ENCODE results near the gene CDCA7L.

CDCA7L gene

DNA sequence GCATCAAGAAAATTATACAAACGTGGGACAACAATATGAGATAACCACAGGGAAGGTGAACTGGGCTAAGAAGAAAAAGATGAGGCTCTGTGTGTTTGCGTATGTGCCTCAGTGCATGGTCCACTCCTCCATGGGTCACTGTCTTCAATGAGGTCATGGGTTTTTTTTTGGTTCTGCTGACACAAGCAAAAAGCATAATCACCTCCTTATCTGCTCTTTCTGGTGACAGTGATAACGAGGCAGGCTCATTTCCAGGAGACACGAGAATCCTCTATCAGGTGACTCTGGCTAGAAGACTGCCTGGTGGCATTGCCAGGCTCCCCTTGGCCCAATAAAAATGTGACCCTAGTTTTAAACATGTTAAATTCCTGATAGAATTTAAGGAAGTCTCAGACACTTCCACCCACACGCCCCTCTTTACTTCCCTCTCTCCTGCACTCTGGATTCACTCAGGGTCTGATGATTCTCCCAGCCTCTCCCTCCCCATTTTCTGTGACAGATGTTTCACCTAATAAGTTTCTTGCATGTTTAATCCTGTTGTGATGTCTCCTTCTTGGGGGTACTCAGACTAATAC is 35.3 kb upstream of the CDCA7L start:
- CTCF ChIA-PET, result no interaction called here
- POLR2A ChIA-PET, result no interaction called here
- no peak for TF ChIP-seq ELF4 (IDR thresholded peaks at IDR 0.05)
- no peak for TF ChIP-seq SUZ12 (IDR thresholded peaks at IDR 0.05)
- TF ChIP-seq FOXM1 (IDR thresholded peaks at IDR 0.05; ENCODE audit: borderline replicate concordance), result no peak
- no peak for TF ChIP-seq NFRKB (IDR thresholded peaks at IDR 0.05)
- TF ChIP-seq PKNOX1 (IDR thresholded peaks at IDR 0.05), result no peak
- TF ChIP-seq BHLHE40 (IDR thresholded peaks at IDR 0.05; ENCODE audit: borderline replicate concordance), result no peak
- no peak for TF ChIP-seq L3MBTL2 (conservative IDR thresholded peaks at IDR 0.05)
- TF ChIP-seq FOXA1 (IDR thresholded peaks at IDR 0.05), result no peak
- TF ChIP-seq SP1 (IDR thresholded peaks at IDR 0.05), result no peak
- DNase-seq (ENCODE audit: extremely low spot score), result no peak

GRCh38 chr7:21972397-21972784 is 26.7 kb upstream of the CDCA7L start:
- DNase-seq (ENCODE audit: extremely low spot score), result no peak
- TF ChIP-seq SP1 (IDR thresholded peaks at IDR 0.05) (no peak), ELF4 (IDR thresholded peaks at IDR 0.05) (no peak), TARDBP (IDR thresholded peaks at IDR 0.05) (no peak), L3MBTL2 (conservative IDR thresholded peaks at IDR 0.05) (no peak), FOXA1 (IDR thresholded peaks at IDR 0.05) (no peak), HDGF (IDR thresholded peaks at IDR 0.05; ENCODE audit: borderline replicate concordance) (no peak), CTBP1 (IDR thresholded peaks at IDR 0.05; ENCODE audit: borderline replicate concordance) (no peak), NFRKB (IDR thresholded peaks at IDR 0.05) (no peak)
- ChIA-PET POLR2A (no interaction called here), CTCF (no interaction called here)

GRCh38 chr7:21971780-21972396 is 26.2 kb upstream of the CDCA7L start:
- ChIA-PET POLR2A (no interaction called here), CTCF (no interaction called here)
- TF ChIP-seq FOXK2 (IDR thresholded peaks at IDR 0.05) (no peak), SP1 (IDR thresholded peaks at IDR 0.05) (no peak), L3MBTL2 (conservative IDR thresholded peaks at IDR 0.05) (no peak), ARNT (IDR thresholded peaks at IDR 0.05) (no peak), BHLHE40 (IDR thresholded peaks at IDR 0.05; ENCODE audit: borderline replicate concordance) (no peak), FOXM1 (IDR thresholded peaks at IDR 0.05; ENCODE audit: borderline replicate concordance) (no peak), HDGF (IDR thresholded peaks at IDR 0.05; ENCODE audit: borderline replicate concordance) (no peak)

DNA sequence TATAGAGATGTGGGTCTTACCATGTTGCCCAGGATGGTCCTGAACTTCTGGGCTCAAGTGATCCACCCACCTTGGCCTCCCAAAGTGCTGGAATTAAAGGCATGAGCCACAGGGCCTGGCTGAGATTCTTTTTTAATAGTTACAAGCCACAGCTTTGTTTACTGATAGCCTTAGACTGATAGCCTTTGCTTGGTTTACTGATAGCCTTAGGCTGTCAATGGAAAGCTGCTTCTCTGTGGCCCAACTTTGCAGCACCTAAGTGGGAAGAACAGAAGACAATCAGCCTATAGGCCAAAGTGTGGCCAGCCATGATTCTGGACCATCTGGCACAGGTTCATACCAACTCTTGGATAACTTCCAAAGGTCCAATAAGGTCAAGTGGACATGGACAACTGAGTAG is 24.1 kb upstream of the CDCA7L start:
- ChIA-PET CTCF (no interaction called here), POLR2A (no interaction called here)
- no peak for TF ChIP-seq FOXK2 (IDR thresholded peaks at IDR 0.05)
- TF ChIP-seq LEF1 (IDR thresholded peaks at IDR 0.05; ENCODE audit: borderline replicate concordance), result no peak
- TF ChIP-seq SUZ12 (IDR thresholded peaks at IDR 0.05), result no peak
- no peak for TF ChIP-seq L3MBTL2 (conservative IDR thresholded peaks at IDR 0.05)
- no peak for TF ChIP-seq ARNT (IDR thresholded peaks at IDR 0.05)
- TF ChIP-seq PKNOX1 (IDR thresholded peaks at IDR 0.05), result no peak
- no peak for TF ChIP-seq TARDBP (IDR thresholded peaks at IDR 0.05)
- no peak for TF ChIP-seq CTBP1 (IDR thresholded peaks at IDR 0.05; ENCODE audit: borderline replicate concordance)
- no peak for TF ChIP-seq HDGF (IDR thresholded peaks at IDR 0.05; ENCODE audit: borderline replicate concordance)
- TF ChIP-seq ZNF384 (IDR thresholded peaks at IDR 0.05), result no peak
- no peak for DNase-seq (ENCODE audit: extremely low spot score)

More at GRCh38 chr7:21971780-21972396, 26.2 kb upstream of the CDCA7L start:
- no peak for DNase-seq (ENCODE audit: extremely low spot score)

GRCh38 chr7:21967598-21968003 is 21.9 kb upstream of the CDCA7L start:
- no peak for DNase-seq (ENCODE audit: extremely low spot score)
- POLR2A ChIA-PET, result no interaction called here
- TF ChIP-seq FOXK2 (IDR thresholded peaks at IDR 0.05) (no peak), TARDBP (IDR thresholded peaks at IDR 0.05) (no peak), ELF4 (IDR thresholded peaks at IDR 0.05) (no peak), SP1 (IDR thresholded peaks at IDR 0.05) (no peak), FOXA1 (IDR thresholded peaks at IDR 0.05) (no peak), BHLHE40 (IDR thresholded peaks at IDR 0.05; ENCODE audit: borderline replicate concordance) (no peak)
- CTCF ChIA-PET, result no interaction called here

GRCh38 chr7:21966271-21966670 is 20.6 kb upstream of the CDCA7L start:
- DNase-seq (ENCODE audit: extremely low spot score), result no peak
- TF ChIP-seq FOXA1 (IDR thresholded peaks at IDR 0.05) (no peak), PKNOX1 (IDR thresholded peaks at IDR 0.05) (no peak)
- ChIA-PET POLR2A (no interaction called here), CTCF (no interaction called here)

DNA sequence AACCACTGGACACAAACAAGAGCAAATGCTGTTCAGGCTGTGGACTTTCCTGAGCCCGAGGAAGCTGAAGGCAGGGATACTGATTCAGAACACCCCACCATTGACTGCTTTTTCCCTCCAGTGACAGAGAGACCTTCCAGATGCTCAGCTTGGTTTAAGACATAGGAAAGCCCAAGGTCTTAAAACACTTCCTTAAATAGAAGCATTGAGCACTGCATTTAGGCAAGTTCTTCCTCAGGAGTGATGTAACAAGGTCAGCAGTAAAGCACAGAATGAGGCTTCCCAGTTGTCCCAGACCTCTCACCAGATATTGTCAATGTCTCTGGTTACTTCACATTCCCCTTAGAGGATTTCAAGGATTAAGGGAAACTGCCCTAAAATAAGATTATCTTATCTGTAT is 19.6 kb upstream of the CDCA7L start:
- POLR2A ChIA-PET, result no interaction called here
- no peak for DNase-seq (ENCODE audit: extremely low spot score)
- TF ChIP-seq FOXK2 (IDR thresholded peaks at IDR 0.05) (no peak), ELF4 (IDR thresholded peaks at IDR 0.05) (no peak), BHLHE40 (IDR thresholded peaks at IDR 0.05; ENCODE audit: borderline replicate concordance) (no peak), CTBP1 (IDR thresholded peaks at IDR 0.05; ENCODE audit: borderline replicate concordance) (no peak), TARDBP (IDR thresholded peaks at IDR 0.05) (no peak), NFRKB (IDR thresholded peaks at IDR 0.05) (no peak), SUZ12 (IDR thresholded peaks at IDR 0.05) (no peak), FOXM1 (IDR thresholded peaks at IDR 0.05; ENCODE audit: borderline replicate concordance) (no peak), SP1 (IDR thresholded peaks at IDR 0.05) (no peak), FOXA1 (IDR thresholded peaks at IDR 0.05) (no peak), ZNF384 (IDR thresholded peaks at IDR 0.05) (no peak), L3MBTL2 (conservative IDR thresholded peaks at IDR 0.05) (no peak), ARNT (IDR thresholded peaks at IDR 0.05) (no peak), LEF1 (IDR thresholded peaks at IDR 0.05; ENCODE audit: borderline replicate concordance) (no peak), HDGF (IDR thresholded peaks at IDR 0.05; ENCODE audit: borderline replicate concordance) (no peak)
- CTCF ChIA-PET, result no interaction called here

Data from HEK293T (cell line).